ENCODE measurements around the gene PKN1.

GRCh38 chr19:14449321-14449720 lies 16.2 kb downstream of the PKN1 start:
- TF ChIP-seq KLF12 (CRISPR knock-in tag; IDR thresholded peaks at IDR 0.05; ENCODE audit: borderline replicate concordance) (no peak), GATAD2A (CRISPR knock-in tag; IDR thresholded peaks at IDR 0.05) (no peak), CTCF (CRISPR knock-in tag; IDR thresholded peaks at IDR 0.05) (no peak), DMAP1 (CRISPR knock-in tag; IDR thresholded peaks at IDR 0.05) (no peak)

Data from HepG2 (cell line).